Stomach smooth muscle (tissue), 2 donors: Measurements from ENCODE around the gene RALGAPA2.

Experiments used
- H3K27ac ChIP-seq: one replicate; pipeline ENCODE4 v1.7.0; 2013; ENCODE audit warnings: mild to moderate bottlenecking, low read length, inconsistent platforms
- H3K27me3 ChIP-seq, 2 donors: one replicate each; pipeline ENCODE4 v1.7.0; 2013; ENCODE audit warnings: low read length in 2 of 2; ENCODE audit not compliant: insufficient read depth in 2 of 2, control insufficient read depth in 1 of 2
- H3K36me3 ChIP-seq, 2 donors: one replicate each; pipeline ENCODE4 v1.7.0; 2013; ENCODE audit warnings: low read length in 2 of 2; ENCODE audit not compliant: control insufficient read depth in 2 of 2, insufficient read depth in 2 of 2
- H3K4me1 ChIP-seq: one replicate; pipeline ENCODE4 v1.7.0; 2013; ENCODE audit warnings: low read length; ENCODE audit not compliant: control insufficient read depth, insufficient read depth
- H3K4me3 ChIP-seq, 2 donors: one replicate each; pipeline ENCODE4 v1.7.0; 2013; ENCODE audit warnings: low read length in 2 of 2
- H3K9ac ChIP-seq, 2 donors: one replicate each; pipeline ENCODE4 v1.7.0; 2013; ENCODE audit warnings: low read length in 2 of 2, mild to moderate bottlenecking in 1 of 2
- H3K9me3 ChIP-seq, 2 donors: one replicate each; pipeline ENCODE4 v1.7.0; 2013; ENCODE audit warnings: low read length in 2 of 2; ENCODE audit not compliant: control insufficient read depth in 2 of 2
- donor health status: healthy.
- donor health status: Pancreatic carcinoma.

The RALGAPA2 gene

GRCh38 chr20:20499439-20499838 is 213.0 kb downstream of the RALGAPA2 start:
- H3K36me3 ChIP-seq, result peaks cover 10 to 22% of the 10 kb centered on the region in 2 donors
- H3K9ac ChIP-seq, result no peak overlapping the region
- H3K9me3 ChIP-seq, result no peaks in the 10 kb centered on the region

DNA sequence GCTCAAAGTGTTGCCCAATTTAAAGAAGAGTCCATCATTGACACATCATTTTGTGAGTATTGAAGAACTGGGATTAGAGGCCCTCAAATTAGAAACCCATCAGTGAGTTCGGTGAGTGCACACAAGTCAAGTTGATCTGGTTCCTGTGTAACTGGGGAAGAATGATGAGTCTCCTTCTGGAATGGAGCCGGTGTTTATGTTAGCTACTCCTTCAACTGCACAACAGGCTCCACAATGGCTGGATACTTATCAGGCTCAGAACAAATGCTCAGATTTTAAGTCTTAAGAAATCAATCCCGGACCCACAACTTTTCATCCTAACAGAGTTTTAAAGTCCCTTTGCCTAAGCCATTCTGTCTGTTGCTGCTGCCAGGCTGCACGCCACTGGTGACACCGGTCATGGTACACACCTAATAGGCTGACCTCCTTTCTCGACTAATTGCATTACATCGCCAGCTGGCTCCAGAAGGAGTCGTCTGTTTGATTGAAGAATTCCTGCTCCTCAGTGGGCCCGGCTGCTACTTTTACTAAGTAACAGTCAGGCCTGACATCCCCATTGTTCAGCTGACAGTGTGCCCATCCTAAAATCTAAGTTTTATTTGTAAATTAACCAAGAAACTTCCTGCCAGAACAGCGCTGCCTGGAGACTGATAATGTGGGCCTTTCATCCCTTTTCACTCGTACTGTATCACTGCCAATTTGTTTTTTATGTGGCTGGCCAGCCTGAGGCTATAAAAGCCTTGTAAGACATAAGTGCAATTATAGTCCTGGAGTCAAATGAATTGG is 214.2 kb downstream of the RALGAPA2 start:
- H3K27me3 ChIP-seq, result no peaks in the 10 kb centered on the region
- H3K27ac ChIP-seq, result no peak overlapping the region
- no peak overlapping the region for H3K4me3 ChIP-seq
- H3K9me3 ChIP-seq, result no peaks in the 10 kb centered on the region
- no peak overlapping the region for H3K9ac ChIP-seq
- peaks cover 9% of the 10 kb centered on the region for H3K4me1 ChIP-seq
- peaks cover 10 to 22% of the 10 kb centered on the region in 2 donors for H3K36me3 ChIP-seq

More at GRCh38 chr20:20499439-20499838, 213.0 kb downstream of the RALGAPA2 start:
- no peak overlapping the region for H3K27ac ChIP-seq
- no peaks in the 10 kb centered on the region for H3K27me3 ChIP-seq
- H3K4me1 ChIP-seq, result peaks cover 9% of the 10 kb centered on the region
- no peak overlapping the region for H3K4me3 ChIP-seq

DNA sequence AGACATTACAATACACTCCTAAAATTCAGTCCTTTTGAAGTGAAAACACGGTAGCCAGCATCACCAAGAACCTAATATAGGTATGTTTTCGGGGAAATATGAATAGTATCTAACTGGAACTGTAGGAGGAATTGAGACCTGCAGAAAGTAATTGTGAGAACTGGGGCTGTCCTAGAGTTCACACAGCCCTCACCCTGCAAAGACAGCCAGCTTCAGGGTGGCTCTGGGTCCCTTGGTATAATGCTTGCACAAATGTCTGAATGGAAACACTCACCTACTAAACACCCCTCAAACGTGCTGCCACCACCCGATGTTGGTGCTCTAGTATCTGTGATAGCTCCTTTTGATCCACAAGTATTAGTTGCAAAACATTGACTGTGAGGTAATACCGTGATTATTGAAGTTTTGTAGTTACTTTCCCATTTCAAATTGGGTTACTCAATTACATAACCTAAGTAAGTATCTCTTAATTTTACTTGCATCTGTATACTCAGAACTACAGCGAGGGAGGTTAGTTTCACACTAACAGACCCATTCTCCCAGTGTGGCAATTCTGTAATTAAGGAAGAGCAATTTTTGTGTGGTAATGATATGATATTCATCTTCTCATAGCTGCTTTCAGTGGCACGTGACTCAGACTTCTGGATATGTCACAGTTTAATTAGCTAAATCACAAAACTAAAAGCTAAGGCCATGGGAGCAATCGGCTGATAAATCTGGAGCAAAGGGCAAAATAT is 215.0 kb downstream of the RALGAPA2 start:
- no peak overlapping the region for H3K4me3 ChIP-seq
- H3K4me1 ChIP-seq, result peaks cover 9% of the 10 kb centered on the region
- no peaks in the 10 kb centered on the region for H3K27me3 ChIP-seq
- H3K9ac ChIP-seq, result no peak overlapping the region
- no peaks in the 10 kb centered on the region for H3K9me3 ChIP-seq
- H3K36me3 ChIP-seq, result peaks cover 4 to 18% of the 10 kb centered on the region in 2 donors
- H3K27ac ChIP-seq, result no peak overlapping the region

DNA sequence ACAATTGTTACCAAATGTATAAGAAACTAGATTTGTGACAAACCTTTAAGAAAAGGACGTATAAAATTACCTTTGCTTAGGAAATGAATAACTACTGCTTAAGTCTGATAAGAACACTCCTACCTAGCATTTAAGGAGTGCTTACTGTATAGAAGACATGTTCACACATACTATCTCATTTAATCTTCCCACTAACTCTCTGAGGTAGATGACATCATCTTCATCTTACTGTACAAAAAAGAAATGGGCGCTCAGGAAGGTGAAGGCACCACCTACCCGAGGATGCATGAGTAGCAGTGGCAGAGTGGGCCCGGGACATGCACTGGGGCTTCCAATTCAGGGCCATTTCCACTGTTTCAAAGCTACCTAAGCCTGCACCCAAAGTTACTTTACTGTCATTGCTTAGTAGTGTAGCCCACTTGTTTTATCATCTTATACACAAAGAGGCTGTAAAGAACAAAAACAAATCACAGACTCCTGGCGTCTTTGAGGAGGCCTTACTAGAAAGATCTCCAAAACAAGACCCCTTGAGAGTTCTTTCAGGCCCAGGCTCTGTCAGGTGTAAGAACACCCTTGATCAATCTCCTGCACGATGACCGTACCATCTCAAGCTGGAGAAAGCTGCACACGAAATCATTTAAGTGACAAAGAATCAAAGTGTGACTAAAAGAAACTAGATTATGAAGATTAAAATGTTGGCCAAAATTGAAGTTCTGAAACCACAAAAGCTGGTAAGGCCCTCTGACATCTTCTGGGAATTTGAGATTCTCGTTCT is 216.5 kb downstream of the RALGAPA2 start:
- peaks cover 0 to 15% of the 10 kb centered on the region in 2 donors for H3K36me3 ChIP-seq

DNA sequence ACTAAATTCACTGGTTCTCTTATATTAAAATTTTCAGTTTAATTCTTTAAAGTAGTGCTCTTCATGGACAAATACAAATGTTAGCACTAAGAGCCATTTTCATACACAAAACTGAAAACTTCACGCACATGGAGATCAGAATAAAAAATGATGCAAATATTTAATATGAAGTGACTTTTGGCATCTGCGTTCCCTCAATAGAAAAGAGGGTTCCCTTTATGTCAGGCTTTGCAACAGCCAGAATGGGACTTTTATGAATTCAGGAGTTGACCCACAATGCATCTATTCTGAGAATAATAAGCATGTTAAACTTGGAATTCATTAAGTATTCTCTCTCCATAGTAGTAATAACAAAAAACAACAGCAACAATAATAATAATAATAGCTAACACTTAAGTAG is 218.7 kb downstream of the RALGAPA2 start:
- H3K27ac ChIP-seq, result no peak overlapping the region
- no peaks in the 10 kb centered on the region for H3K27me3 ChIP-seq
- no peak overlapping the region for H3K9ac ChIP-seq
- H3K4me1 ChIP-seq, result peaks cover 7% of the 10 kb centered on the region
- peaks cover 0 to 16% of the 10 kb centered on the region in 2 donors for H3K36me3 ChIP-seq
- no peaks in the 10 kb centered on the region for H3K9me3 ChIP-seq
- no peak overlapping the region for H3K4me3 ChIP-seq

More for the DNA sequence above, 216.5 kb downstream of the RALGAPA2 start:
- H3K27me3 ChIP-seq, result no peaks in the 10 kb centered on the region
- H3K4me1 ChIP-seq, result peaks cover 9% of the 10 kb centered on the region
- H3K9me3 ChIP-seq, result no peaks in the 10 kb centered on the region
- no peak overlapping the region for H3K27ac ChIP-seq
- H3K4me3 ChIP-seq, result no peak overlapping the region
- no peak overlapping the region for H3K9ac ChIP-seq

GRCh38 chr20:20492521-20493332 is 219.7 kb downstream of the RALGAPA2 start:
- H3K9ac ChIP-seq, result no peak overlapping the region
- no peaks in the 10 kb centered on the region for H3K27me3 ChIP-seq
- H3K9me3 ChIP-seq, result no peaks in the 10 kb centered on the region
- no peak overlapping the region for H3K27ac ChIP-seq
- no peaks in the 10 kb centered on the region for H3K4me1 ChIP-seq
- H3K36me3 ChIP-seq, result peaks cover 0 to 18% of the 10 kb centered on the region in 2 donors
- no peak overlapping the region for H3K4me3 ChIP-seq

DNA sequence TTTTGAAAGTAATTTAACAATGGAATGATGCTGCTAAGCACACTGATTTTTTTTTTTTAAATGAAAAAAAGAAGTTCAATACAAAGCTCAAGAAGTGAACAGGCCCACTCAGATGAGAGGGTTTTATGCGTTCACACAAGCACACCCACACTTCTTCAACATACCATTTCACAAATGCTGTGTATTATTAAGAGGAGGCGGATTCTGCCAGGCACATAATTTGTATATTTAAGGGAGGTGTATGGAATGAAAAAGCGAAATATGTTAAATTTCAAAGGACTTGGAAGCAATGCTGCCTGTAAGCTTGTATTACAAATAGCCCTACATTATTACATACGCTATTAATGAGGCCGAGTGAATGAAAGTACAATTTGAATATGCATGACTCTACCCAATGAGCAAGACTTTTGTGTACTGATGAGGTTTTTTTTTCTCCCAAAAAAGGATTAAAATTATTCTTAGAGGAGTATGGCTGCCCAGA is 220.6 kb downstream of the RALGAPA2 start:
- Histone ChIP-seq H3K27ac (no peak overlapping the region), H3K27me3 (no peaks in the 10 kb centered on the region), H3K36me3 (peaks cover 0 to 16% of the 10 kb centered on the region in 2 donors), H3K9me3 (no peaks in the 10 kb centered on the region), H3K9ac (no peak overlapping the region), H3K4me1 (no peaks in the 10 kb centered on the region), H3K4me3 (no peak overlapping the region)

DNA sequence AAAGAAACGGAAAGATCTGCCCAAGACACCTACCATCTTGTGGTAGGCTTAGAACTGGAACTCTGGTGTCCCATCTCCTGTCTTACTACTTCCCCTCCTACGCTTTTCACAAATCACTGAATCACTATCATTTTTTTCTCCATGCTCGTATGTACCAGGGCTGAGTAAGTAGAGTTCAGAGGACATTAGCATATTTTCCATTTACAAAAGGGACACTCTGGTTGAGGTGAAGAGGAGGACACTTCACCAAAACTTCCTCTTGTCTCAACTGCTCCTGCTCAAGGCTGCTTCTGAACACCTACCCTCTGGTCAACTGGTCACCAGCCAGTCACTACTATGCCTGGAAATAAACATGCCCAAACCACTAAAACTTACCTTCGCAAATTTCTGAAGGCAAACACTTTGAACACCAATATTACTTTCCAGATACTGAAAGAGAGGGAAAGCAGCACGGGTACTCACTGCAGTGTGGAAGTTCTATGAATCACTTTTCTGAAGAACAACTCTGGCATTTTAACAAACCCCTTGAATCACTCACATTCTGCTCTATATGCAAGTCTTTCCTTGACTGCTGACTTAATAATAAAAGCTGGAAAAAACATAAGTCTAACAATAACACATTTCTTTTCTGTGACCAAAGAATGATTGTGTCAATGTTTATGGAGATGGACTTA is 221.2 kb downstream of the RALGAPA2 start:
- Histone ChIP-seq H3K27me3 (no peaks in the 10 kb centered on the region), H3K27ac (no peak overlapping the region), H3K9me3 (no peaks in the 10 kb centered on the region), H3K4me1 (no peaks in the 10 kb centered on the region), H3K4me3 (no peak overlapping the region), H3K36me3 (peaks cover 0 to 16% of the 10 kb centered on the region in 2 donors), H3K9ac (no peak overlapping the region)

DNA sequence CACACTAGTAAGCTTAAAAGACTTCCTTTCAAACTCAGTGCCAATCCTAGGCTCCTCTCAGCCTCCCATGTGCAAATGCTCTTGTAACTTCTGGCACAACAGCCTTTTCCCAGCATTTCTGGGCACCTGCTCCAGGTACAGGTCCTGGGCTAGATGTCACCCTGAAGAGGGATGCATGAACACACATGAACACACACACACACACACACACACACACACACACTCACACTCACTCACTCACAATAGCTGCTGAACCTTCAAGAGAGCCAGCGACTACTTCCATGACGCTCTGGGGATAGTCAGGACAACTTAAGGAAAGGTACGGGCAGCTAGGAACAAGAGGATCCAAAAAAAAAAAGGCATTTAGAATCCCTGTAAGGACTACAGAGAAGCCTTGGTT is 221.8 kb downstream of the RALGAPA2 start:
- Histone ChIP-seq H3K27me3 (no peaks in the 10 kb centered on the region), H3K4me3 (no peak overlapping the region), H3K4me1 (no peaks in the 10 kb centered on the region), H3K27ac (no peak overlapping the region), H3K9ac (no peak overlapping the region), H3K36me3 (peaks cover 0 to 14% of the 10 kb centered on the region in 2 donors), H3K9me3 (no peaks in the 10 kb centered on the region)
